ENCODE results near the gene NFASC. TPM values are rescaled to one million over a fixed set of nuclear protein-coding genes. Genes with fewer than 3 reads are reported as not detected.

The NFASC gene
- total and polyA plus RNA-seq, 2 donors from 2014 or later: 23.2 to 29.9 TPM

DNA sequence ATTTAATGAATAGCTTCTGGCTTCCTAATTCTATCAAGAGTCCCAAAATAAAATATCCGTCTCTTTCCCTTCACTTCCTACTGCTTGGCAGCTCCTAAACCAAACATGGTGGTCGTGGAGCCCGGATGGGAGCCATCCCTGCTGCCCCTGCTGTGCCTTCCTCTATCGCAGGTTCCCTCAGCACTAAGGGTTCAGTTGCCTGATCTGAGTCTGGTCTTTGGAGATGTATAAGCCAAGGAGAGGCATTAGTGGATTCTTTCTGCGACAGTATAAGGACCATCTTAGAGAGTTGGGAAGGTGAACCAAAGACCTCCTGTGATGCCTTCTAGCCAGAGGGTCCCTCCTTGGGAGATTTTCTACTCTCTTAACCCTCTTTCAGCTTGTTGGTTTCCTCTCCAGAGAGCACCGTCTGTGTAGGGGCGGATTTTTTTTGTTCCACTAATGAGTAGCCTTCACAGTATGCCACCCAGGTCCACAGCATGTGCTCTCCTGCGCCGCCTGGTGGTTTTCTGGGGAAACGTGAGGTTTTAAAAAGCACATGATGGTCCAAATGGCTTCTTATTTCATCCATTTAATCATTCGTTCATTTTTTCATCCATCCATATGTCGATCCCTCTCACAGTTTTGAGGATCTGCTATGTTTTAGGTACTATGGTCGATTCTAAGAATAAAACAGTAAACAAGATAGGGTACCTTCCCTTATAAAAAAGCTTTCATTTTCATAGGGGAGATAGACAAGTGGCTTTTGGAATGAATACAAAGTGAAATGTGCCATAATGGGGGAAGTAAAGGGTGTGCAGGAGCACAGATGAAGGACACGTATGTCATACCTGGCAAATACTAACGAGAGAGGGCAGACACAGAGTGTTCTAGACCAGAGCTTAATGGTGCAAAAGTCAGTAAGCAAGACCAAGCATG, 71.0 kb downstream of the NFASC start:
- no peak for FAIRE-seq
- H3K36me3 ChIP-seq (ENCODE audit: control insufficient read depth in 2 of 3, insufficient read depth in 3 of 3, low read length in 3 of 3): no peaks in the 10 kb centered on the region
- peak in 4 of 5 donors; percentile 73 to 84 (median 80) for DNase-seq
- no peaks in the 10 kb centered on the region for H3K9me3 ChIP-seq (ENCODE audit: control insufficient read depth in 2 of 3, insufficient read depth in 1 of 3, low read length in 3 of 3)
- H3K27ac ChIP-seq (ENCODE audit: low read depth in 2 of 2, low read length in 2 of 2): no peak overlapping the region
- TF ChIP-seq, protein P1, sequence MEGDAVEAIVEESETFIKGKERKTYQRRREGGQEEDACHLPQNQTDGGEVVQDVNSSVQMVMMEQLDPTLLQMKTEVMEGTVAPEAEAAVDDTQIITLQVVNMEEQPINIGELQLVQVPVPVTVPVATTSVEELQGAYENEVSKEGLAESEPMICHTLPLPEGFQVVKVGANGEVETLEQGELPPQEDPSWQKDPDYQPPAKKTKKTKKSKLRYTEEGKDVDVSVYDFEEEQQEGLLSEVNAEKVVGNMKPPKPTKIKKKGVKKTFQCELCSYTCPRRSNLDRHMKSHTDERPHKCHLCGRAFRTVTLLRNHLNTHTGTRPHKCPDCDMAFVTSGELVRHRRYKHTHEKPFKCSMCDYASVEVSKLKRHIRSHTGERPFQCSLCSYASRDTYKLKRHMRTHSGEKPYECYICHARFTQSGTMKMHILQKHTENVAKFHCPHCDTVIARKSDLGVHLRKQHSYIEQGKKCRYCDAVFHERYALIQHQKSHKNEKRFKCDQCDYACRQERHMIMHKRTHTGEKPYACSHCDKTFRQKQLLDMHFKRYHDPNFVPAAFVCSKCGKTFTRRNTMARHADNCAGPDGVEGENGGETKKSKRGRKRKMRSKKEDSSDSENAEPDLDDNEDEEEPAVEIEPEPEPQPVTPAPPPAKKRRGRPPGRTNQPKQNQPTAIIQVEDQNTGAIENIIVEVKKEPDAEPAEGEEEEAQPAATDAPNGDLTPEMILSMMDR (IDR thresholded peaks at IDR 0.05; ENCODE audit: borderline replicate concordance, extremely low read depth, insufficient read depth): peak; percentile 93
- intact Hi-C loops (cut with DNase I): loop anchor here (10.0 kb wide), 1 partner anchor 137 kb away; no protein-coding TSS in a partner anchor
- H3K9ac ChIP-seq (ENCODE audit: low read length in 3 of 3): no peak overlapping the region
- no peaks in the 10 kb centered on the region for H3K27me3 ChIP-seq (ENCODE audit: control insufficient read depth, insufficient read depth, low read length)
- no peak overlapping the region for H3K4me3 ChIP-seq (ENCODE audit: low read length in 3 of 3)
- peaks cover 0 to 8% (median 0%) of the 10 kb centered on the region in 3 donors for H3K4me1 ChIP-seq (ENCODE audit: control insufficient read depth in 2 of 3, insufficient read depth in 2 of 3, low read depth in 1 of 3, low read length in 3 of 3)

DNA sequence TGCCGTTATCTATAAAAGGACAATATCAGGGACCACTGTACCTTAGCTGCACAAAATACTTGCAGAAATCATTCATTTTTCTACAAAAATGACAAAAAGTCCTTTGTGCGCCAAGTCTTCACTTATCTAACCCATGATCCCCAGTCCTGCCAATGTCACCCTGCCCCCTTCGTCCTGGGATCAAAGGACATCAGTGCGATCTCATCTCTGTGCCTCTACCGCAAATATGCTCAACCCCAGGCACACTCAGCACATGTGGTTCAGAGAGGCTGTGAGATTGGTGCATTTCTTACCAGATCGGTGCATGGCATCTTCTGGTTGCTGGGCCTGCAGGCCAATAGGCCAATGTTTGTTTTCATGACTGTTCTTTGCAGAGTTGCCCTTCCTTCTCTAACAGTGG, 72.8 kb downstream of the NFASC start:
- intact Hi-C loops (cut with DNase I): loop anchor here (10.0 kb wide), 1 partner anchor 139 kb away; no protein-coding TSS in a partner anchor
- Histone ChIP-seq H3K4me3 (ENCODE audit: low read length in 3 of 3) (no peak overlapping the region), H3K4me1 (ENCODE audit: control insufficient read depth in 2 of 3, insufficient read depth in 2 of 3, low read depth in 1 of 3, low read length in 3 of 3) (peaks cover 0 to 8% (median 0%) of the 10 kb centered on the region in 3 donors), H3K27ac (ENCODE audit: low read depth in 2 of 2, low read length in 2 of 2) (no peak overlapping the region), H3K9ac (ENCODE audit: low read length in 3 of 3) (no peak overlapping the region), H3K9me3 (ENCODE audit: control insufficient read depth in 2 of 3, insufficient read depth in 1 of 3, low read length in 3 of 3) (no peaks in the 10 kb centered on the region), H3K36me3 (ENCODE audit: control insufficient read depth in 2 of 3, insufficient read depth in 3 of 3, low read length in 3 of 3) (peaks cover 0 to 2% (median 0%) of the 10 kb centered on the region in 3 donors), H3K27me3 (ENCODE audit: control insufficient read depth, insufficient read depth, low read length) (no peaks in the 10 kb centered on the region)
- TF ChIP-seq, protein P1 (IDR thresholded peaks at IDR 0.05; ENCODE audit: borderline replicate concordance, extremely low read depth, insufficient read depth): no peak
- FAIRE-seq (no peak), DNase-seq (no peak)

DNA sequence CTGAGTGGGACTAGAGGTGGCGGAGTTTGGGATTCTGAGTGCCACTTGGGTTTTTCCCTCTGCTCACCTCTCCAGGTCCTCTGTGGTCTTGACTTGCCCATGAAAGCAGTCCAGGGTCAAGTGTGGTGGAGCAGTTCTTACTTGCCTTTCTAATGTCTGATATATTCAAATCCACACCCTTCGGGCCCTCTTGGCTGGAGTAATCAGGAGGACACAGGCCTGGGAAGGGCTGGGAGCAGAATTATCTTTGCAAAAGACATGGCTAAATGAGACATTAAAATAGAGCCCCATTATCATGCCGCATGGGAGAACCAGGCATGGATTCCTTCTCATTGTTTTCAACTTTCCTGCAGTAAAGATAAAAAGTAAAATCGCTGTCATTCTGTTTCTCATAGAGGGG, 74.0 kb downstream of the NFASC start:
- H3K36me3 ChIP-seq (ENCODE audit: control insufficient read depth in 2 of 3, insufficient read depth in 3 of 3, low read length in 3 of 3): peaks cover 0 to 2% (median 0%) of the 10 kb centered on the region in 3 donors
- H3K27me3 ChIP-seq (ENCODE audit: control insufficient read depth, insufficient read depth, low read length): no peaks in the 10 kb centered on the region
- FAIRE-seq (no peak), DNase-seq (no peak)
- H3K9me3 ChIP-seq (ENCODE audit: control insufficient read depth in 2 of 3, insufficient read depth in 1 of 3, low read length in 3 of 3): no peaks in the 10 kb centered on the region
- no peak overlapping the region for H3K9ac ChIP-seq (ENCODE audit: low read length in 3 of 3)
- intact Hi-C loops (cut with DNase I): loop anchor here (10.0 kb wide), 1 partner anchor 140 kb away; no protein-coding TSS in a partner anchor
- H3K27ac ChIP-seq (ENCODE audit: low read depth in 2 of 2, low read length in 2 of 2): no peak overlapping the region
- H3K4me1 ChIP-seq (ENCODE audit: control insufficient read depth in 2 of 3, insufficient read depth in 2 of 3, low read depth in 1 of 3, low read length in 3 of 3): peaks cover 0 to 8% (median 0%) of the 10 kb centered on the region in 3 donors
- H3K4me3 ChIP-seq (ENCODE audit: low read length in 3 of 3): no peak overlapping the region
- TF ChIP-seq, protein P1 (IDR thresholded peaks at IDR 0.05; ENCODE audit: borderline replicate concordance, extremely low read depth, insufficient read depth): no peak

Measured in kidney (tissue), 14 donors.